GM10266 (cell line): ENCODE results near the gene LAMC1.

Source experiments
- DNase-seq: peaks from one replicate; pipeline ENCODE4 v3.0.0; 2012; ENCODE audit errors: extremely low spot score
- TF ChIP-seq, protein P1 (sequence below): IDR thresholded peaks from 2 replicates; pipeline ENCODE4 v1.5.1; 2012; ENCODE audit warnings: mild to moderate bottlenecking, low read depth; ENCODE audit not compliant: control insufficient read depth, insufficient read depth; ENCODE audit errors: missing control alignments

Gene LAMC1

DNA sequence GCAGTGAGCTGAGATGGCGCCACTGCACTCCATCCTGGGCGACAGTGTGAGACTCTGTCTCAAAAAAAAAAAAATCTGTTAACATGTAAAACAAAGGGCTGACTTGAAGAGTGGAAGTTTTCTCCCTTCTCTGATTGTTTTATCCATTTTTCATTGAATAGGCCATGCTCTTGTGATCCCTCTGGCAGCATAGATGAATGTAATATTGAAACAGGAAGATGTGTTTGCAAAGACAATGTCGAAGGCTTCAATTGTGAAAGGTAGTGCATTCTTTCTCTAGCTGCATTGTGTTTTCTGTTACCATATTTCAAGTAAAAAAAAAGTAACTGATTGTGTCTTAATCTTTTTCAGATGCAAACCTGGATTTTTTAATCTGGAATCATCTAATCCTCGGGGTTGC is 93.2 kb downstream of the LAMC1 start:
- no peak for DNase-seq
- TF ChIP-seq, protein P1, sequence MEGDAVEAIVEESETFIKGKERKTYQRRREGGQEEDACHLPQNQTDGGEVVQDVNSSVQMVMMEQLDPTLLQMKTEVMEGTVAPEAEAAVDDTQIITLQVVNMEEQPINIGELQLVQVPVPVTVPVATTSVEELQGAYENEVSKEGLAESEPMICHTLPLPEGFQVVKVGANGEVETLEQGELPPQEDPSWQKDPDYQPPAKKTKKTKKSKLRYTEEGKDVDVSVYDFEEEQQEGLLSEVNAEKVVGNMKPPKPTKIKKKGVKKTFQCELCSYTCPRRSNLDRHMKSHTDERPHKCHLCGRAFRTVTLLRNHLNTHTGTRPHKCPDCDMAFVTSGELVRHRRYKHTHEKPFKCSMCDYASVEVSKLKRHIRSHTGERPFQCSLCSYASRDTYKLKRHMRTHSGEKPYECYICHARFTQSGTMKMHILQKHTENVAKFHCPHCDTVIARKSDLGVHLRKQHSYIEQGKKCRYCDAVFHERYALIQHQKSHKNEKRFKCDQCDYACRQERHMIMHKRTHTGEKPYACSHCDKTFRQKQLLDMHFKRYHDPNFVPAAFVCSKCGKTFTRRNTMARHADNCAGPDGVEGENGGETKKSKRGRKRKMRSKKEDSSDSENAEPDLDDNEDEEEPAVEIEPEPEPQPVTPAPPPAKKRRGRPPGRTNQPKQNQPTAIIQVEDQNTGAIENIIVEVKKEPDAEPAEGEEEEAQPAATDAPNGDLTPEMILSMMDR = no peak

DNA sequence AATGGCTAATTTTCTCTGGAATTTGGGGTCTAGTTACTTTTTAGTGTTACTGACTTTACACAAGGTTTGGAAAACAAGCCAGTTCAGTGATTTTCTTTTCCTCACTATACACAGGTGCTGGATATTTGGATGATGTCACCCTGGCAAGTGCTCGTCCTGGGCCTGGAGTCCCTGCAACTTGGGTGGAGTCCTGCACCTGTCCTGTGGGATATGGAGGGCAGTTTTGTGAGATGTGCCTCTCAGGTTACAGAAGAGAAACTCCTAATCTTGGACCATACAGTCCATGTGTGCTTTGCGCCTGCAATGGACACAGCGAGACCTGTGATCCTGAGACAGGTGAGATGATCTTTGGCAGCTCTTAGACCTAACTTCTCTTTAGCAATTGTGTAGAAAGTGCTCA is 98.4 kb downstream of the LAMC1 start:
- no peak for DNase-seq
- TF ChIP-seq, protein P1 = no peak

DNA sequence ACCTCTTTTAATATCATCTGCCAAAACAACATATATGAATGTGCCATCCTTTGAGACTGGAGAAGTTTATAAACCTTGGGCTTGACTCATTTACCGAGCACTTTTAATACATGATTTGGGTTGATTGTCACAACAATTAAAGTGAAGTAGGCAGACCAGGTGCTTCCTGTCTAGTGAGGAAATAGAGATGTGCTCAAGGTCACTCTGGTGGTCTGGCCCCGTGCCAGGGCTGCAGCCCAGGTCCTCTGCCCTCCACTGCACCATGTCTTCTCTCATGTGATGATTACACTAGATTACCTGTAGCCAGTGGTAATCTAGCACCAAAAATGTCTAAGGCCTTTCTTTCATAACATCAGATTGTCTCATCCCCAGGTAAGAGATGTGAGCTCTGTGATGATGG is 101.0 kb downstream of the LAMC1 start:
- DNase-seq = no peak
- TF ChIP-seq, protein P1 = no peak

DNA sequence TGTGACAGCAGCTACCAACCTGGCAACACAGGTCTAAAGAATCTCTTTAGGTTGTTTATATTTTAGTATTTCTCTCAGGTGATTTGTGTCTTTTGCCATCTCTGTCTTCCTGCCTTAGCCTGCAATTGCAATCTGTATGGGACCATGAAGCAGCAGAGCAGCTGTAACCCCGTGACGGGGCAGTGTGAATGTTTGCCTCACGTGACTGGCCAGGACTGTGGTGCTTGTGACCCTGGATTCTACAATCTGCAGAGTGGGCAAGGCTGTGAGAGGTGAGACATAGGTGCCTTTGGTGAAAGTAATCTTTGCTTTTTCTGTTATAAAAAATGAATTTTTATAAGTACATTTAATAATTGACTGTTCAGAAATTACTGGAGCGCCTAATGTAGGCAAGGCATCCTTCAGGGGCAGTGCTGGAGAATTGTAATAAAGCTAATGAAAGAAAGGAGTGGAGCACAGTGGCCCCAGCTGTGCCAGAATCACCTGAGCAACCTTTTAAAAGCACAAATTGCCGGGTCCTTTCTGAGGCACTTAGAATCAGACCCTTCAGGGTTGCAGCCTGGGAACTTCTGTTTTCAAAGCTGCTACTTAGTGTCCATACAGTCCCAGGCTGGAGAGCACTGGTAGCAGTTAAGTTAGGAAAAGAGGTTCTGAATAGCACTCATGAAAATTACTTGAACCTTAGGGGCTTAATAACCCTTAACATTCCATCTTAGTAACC is 102.2 kb downstream of the LAMC1 start:
- no peak for DNase-seq
- TF ChIP-seq, protein P1 = no peak

DNA sequence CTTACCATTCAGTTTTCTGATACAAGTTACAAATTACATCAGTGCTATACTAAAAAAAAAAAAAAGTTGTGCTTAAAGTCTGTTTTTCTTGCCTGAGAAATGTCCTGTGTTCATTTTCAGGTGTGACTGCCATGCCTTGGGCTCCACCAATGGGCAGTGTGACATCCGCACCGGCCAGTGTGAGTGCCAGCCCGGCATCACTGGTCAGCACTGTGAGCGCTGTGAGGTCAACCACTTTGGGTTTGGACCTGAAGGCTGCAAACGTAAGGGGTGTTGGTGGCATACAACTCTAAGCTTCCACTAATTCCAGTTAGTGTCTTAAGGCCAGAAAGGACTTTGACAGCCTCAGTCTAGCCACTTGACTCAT is 102.8 kb downstream of the LAMC1 start:
- TF ChIP-seq, protein P1 = no peak

DNA sequence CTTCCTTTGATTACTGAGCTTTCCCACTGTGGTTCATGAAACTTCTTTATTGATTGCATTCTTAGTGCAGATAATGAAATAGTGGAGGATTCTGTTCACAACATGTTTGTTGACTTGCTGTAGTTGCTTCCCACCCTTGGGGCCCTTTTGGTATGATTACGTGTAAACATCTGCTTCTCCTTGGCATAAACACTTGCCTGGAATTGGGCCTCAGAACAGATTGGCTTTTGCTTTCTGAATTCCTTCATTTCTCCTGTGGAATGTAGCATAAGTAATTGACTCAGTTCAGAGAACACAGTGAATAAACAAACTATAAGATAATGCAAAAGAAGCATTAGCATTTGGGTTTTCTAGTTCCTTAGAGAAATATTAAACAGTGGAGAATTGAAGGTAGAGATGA is 103.3 kb downstream of the LAMC1 start:
- DNase-seq = no peak
- TF ChIP-seq, protein P1 = no peak

More for the DNA sequence above, 102.8 kb downstream of the LAMC1 start:
- DNase-seq = no peak

DNA sequence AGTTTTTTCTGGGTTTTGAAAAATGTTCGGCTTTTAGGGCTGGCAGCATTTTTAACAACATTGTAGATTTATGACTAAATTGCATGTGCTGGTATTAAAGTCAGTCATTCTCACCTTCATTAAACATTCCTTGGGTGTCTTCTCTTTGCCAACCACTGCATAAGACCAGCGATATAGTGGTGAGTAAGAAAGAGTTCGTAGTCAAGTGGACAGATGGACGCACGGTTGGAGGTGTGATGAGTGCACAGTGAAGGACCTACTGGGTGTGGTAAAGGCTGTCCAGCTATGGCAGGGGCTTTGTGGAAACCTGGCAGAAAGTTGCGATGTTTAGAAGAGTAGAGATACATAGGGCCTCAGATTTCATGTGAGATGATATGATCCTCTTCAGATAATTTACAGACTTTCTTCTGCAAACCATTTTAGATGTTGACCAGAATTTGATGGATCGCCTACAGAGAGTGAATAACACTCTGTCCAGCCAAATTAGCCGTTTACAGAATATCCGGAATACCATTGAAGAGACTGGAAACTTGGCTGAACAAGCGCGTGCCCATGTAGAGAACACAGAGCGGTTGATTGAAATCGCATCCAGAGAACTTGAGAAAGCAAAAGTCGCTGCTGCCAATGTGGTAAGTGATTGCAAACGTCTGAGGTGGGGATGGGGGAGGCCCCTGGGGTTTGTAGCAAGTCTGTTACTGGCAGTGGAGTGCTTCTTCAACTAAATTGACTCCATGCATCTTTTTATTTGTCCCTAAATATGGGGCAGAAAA is 106.9 kb downstream of the LAMC1 start:
- DNase-seq = no peak
- TF ChIP-seq, protein P1 = no peak
